Activated CD8-positive, alpha-beta memory T cell treated with anti-CD3 and anti-CD28 coated beads for 48 hours (primary cell): Measurements from ENCODE around the gene USP15.
"Not testable (repeated sequence)": the region's sequence is repeated elsewhere in the genome, so short reads cannot be mapped to it uniquely, and the experiment has no call there.

Experiments
- DNase-seq, 3 experiments: peaks; one replicate each; pipeline ENCODE4 v3.0.0-alpha.2; 2020; ENCODE audit warnings: low read depth in 2 of 3, low spot score in 2 of 3

USP15 gene

GRCh38 chr12:62319058-62319457, 58.9 kb downstream of the USP15 start:
- DNase-seq = no peak

GRCh38 chr12:62320054-62320453, 59.9 kb downstream of the USP15 start:
- DNase-seq = no peak

GRCh38 chr12:62323386-62323785, 63.2 kb downstream of the USP15 start:
- no peak for DNase-seq

- DNase-seq = no peak
Observed at GRCh38 chr12:62328296-62328921, 68.2 kb downstream of the USP15 start.

DNA sequence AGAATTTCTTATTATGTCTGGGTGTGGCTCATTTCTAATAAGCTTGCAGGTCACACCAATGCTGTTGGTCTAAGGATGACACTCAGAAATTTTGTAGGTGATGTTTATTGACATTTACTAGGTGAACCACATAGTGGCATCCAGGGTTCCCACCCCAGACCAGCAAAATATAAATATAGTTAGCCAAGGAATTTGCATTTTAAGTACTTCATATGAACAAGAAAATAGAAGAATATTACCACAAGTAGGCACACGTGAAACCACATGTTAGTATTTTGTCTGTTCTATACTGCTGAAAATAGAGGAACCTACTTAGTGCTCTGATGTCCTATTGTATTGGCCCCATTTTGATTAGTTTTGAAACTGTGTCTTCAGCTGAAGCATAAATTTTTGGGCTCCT, 71.1 kb downstream of the USP15 start:
- DNase-seq = no peak

DNA sequence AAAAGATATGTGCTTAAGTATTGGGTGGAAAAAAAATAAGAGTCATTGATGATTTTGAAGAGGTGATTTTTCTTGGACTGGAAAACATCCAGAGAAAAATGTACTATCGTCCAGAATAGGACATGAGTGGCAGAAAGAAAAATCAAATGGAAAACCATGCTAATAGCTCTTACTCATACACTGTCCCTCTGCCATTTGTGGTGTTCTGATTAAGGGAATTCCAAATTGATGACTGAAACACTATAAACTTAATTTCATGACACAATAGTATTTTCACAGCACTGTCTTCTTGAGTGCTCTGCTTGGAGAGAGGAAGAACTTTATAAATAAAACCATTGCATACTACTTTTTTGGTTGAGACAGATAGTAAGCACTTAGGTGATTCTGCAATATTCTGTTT, 72.4 kb downstream of the USP15 start:
- no peak for DNase-seq

DNA sequence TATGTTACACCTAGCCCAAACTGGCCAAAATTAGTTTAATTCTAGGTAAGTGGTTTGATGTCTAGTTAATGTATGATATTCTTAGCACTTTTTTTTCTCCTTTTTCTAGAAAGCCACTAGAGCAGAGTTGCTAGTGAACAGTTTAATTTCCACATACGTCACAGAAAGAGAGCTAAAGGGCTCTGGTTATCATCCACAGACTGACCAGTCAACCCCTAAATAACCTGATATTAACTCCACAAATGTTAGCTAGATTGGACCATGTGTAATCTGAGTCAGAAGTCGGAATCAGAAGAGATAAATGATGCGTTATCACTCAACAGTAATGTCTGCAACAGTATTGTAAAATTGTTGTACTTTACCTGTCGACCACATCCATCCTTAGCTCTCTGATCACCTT, 74.9 kb downstream of the USP15 start:
- no peak for DNase-seq

DNA sequence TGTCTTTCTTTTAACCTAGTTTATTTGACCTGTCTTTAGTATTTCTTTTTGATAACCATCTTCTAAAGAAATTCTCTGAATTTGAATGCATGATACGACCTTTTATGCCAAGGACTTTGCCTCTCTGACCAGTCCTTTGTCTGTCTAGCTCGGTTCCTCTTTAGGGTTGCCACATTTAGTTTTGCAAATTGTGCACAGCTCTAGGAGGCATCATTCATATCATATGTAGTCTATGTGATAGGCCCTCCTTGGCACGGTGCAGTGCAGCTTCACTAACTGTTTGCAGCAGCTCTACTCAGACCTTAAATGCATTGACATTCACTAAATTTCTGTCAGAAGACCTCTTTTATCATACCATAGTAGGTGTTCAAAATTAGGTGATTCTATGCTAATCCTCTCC, 75.6 kb downstream of the USP15 start:
- no peak for DNase-seq

GRCh38 chr12:62337643-62338042, 77.4 kb downstream of the USP15 start:
- not testable (repeated sequence) for DNase-seq

- not testable (repeated sequence) for DNase-seq
Observed at GRCh38 chr12:62342614-62343303, 82.6 kb downstream of the USP15 start.

GRCh38 chr12:62343304-62344120, 83.3 kb downstream of the USP15 start:
- DNase-seq = not testable (repeated sequence)

- not testable (repeated sequence) for DNase-seq
Observed at GRCh38 chr12:62344731-62345556, 84.7 kb downstream of the USP15 start.

GRCh38 chr12:62345667-62346066, 85.5 kb downstream of the USP15 start:
- DNase-seq = no peak

- DNase-seq = no peak
Observed at GRCh38 chr12:62346817-62347216, 86.6 kb downstream of the USP15 start.

DNA sequence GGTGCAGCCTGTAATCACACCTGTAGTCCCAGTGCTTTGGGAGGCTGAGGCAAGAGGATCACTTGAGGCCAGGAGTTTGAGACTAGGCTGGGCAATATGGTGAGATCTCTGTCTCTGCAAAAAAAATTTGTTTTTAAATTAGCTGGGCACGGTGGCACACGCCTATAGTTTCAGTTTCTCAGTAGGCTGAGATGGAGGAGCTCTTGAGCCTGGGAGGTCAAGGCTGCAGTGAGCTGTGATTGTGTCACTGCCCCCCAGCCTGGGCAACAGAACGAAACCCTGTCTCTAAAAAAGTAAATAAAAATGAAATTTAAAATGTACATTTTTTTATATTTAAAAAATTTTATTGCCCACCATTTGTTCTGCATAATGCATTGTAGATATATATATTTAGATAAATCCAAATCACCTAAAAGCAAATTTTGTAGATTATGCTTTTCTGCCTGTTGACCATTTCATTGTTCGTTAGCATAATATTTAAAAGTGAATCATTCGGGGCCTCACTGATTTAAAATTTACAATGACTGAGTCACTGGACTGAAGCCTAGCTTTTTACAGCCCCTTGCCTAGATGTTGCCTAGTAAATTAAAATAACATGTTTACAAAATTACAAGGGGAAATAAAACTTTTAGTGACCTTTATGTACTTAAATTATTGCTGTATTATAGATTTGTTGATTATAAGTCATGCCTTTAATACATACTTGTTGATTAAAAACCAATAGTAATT, 87.9 kb downstream of the USP15 start:
- no peak for DNase-seq

GRCh38 chr12:62350554-62350953, 90.3 kb downstream of the USP15 start:
- DNase-seq = no peak

- no peak for DNase-seq
Observed at GRCh38 chr12:62351326-62351725, 91.1 kb downstream of the USP15 start.

DNA sequence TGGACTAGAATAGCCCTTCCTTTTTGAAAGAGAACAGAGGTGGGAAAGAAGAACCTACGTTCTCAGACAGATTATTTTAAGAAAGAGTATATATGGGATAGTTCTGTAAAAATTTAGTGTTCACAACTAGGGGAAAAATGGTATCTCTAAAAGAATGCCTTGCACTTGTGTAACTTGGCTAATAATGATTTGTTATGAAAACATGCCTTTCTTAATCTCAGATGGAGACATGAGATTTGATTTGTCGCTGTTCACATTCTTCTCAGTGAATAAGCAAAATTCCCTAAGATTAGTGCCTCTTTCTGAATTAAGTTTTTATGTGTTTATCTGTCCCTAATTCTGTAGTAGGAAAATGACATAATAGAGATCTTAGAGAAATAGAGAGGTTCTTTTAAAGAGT, 100.8 kb downstream of the USP15 start:
- DNase-seq = no peak

GRCh38 chr12:62363506-62363905, 103.3 kb downstream of the USP15 start:
- no peak for DNase-seq

DNA sequence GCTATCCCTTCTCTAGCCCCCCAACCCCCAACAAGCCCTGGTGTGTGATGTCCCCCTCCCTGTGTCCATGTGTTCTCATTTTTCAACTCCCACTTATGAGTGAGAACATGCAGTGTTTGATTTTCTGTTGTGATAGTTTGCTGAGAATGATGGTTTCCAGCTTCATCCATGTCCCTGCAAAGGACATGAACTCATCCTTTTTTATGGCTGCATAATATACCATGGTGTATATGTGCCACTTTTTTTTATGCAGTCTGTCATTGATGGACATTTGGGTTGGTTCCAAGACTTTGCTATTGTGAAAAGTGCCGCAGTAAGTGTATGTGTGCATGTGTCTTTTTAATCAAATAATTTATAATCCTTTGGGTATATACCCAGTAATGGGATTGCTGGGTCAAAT, 104.5 kb downstream of the USP15 start:
- not testable (repeated sequence) for DNase-seq

DNA sequence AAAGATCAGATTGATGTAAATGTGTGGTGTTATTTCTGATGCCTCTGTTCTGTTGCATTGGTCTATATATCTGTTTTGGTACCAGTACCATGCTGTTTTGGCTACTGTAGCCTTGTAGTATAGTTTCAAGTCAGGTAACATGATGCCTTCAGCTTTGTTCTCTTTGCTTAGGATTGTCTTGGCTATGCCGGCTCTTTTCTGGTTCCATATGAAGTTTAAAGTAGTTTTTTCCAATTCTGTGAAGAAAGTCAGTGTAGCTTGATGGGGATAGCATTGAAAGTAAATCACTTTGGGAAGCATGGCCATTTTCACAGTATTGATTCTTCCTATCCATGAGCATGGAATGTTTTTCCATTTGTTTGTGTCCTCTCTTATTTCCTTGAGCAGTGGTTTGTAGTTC, 105.6 kb downstream of the USP15 start:
- not testable (repeated sequence) for DNase-seq
